NCI-H2081 (cell line): Measurements from ENCODE around the gene RPL35A.
A peak's percentile ranks its signal among the peaks of the same experiment; 100 is the strongest.
"Not testable (repeated sequence)": the region's sequence is repeated elsewhere in the genome, so short reads cannot be mapped to it uniquely, and the experiment has no call there.

ENCODE experiments used
- DNase-seq, 2 experiments: peaks; one replicate each; lab custom pipeline; 2025; lab: John Stamatoyannopoulos, UW

The RPL35A gene

GRCh38 chr3:197952440-197952839 lies 2.5 kb downstream of the RPL35A start:
- no peak for DNase-seq

DNA sequence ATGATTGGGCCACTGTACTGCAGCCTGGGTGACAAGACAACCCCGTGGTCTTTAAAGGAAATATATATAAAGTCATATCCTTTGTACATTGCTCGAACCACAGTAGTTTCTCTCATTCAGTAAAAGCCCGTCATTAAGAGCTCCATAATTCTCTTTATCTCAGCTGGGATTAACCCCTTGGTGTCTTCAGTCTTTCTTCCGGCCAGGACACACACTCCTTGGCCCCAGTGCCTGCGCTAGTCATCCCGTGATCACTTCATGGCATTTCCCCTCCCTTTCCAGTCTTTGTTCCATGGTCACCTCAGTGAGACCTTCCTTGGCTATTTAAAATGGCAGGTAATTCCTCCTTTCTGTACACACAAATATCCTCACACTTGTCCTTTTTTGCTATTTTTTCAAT lies 3.3 kb downstream of the RPL35A start:
- no peak for DNase-seq

- no peak for DNase-seq
These were observed 3.9 kb downstream of the RPL35A start for GRCh38 chr3:197953881-197954280.

- DNase-seq = no peak
These were observed 6.0 kb downstream of the RPL35A start for GRCh38 chr3:197955892-197956477.

GRCh38 chr3:197956626-197956988 lies 6.6 kb downstream of the RPL35A start:
- DNase-seq = no peak

DNA sequence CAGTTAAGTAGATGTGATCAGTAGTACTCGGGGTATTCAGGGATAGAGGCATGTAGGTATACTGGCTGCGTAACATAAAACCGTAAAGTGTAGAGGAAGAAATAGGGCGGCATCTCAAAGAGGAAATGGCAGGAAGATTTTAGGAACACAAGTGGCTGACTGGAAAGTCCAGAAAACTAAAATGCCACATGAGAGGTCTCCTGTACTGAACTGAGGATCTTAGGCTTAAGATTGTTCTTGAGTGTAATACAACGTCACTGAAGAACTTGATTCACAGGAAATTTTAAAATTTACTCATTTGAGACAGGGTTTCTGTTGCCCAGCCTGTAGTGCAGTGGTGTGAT lies 7.8 kb downstream of the RPL35A start:
- DNase-seq = no peak

DNA sequence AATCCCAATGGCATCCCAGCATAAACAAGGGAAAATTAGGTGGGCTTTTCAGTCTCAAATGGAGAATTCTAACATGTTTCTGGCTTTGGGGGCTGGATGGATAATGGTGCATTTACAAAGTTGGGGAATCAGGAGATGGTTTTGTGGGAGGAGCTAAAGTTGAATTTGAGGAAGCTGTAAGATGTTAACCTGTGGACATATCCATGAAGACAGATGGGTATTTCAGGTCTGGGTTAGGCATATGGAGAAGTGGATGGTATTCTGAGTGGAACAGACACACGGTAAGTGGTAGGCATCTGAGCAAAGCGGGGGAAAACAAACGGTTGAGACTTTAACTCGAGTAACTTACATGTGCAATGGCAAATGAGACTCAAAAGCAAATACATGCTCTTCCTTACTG lies 8.4 kb downstream of the RPL35A start:
- DNase-seq = no peak

DNA sequence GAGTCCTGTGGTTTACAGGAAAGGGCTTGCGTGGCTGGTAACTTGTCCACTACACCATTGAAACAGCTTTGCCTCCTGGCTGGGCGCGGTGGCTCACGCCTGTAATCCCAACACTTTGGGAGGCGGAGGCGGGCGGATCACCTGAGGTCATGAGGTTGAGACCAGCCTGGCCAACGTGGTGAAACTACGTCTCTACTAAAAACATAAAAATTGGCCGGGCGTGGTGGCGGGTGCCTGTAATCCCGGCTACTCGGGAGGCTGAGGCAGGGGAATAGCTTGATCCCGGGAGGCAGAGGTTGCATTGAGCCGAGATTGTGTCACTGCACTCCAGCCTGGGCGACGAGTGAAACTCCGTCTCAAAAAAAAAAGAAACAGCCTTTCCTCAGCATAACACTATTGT lies 8.9 kb downstream of the RPL35A start:
- not testable (repeated sequence) for DNase-seq

- DNase-seq = no peak
These were observed 9.5 kb downstream of the RPL35A start for GRCh38 chr3:197959500-197959890.

- DNase-seq = peak; percentile 97 to 99
These were observed 10.1 kb downstream of the RPL35A start, which contains the start of gene LMLN for GRCh38 chr3:197959891-197960693. Gene LMLN (plus strand): TSS chr3:197960217. CDS start chr3:197960246, 29 bp downstream.

GRCh38 chr3:197960694-197961581 lies 10.9 kb downstream of the RPL35A start:
- DNase-seq = no peak

DNA sequence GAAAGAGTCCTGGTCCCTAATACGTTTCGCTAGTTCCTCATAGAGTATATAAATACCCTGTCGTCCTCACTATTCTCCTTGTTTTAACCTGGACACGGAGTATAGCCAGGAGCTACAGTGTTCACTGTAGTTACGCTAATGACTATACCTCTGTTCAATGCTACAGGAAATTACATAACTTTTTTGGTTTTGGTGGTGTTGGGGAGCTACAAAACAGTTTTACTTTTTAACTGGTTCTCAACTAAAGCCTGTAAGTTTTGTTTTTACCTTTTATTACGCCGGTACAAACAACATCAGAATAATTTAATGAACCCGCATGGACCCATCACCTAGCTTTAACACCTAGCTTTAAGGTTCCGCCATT lies 11.6 kb downstream of the RPL35A start:
- DNase-seq = no peak

GRCh38 chr3:197963019-197963637 lies 13.1 kb downstream of the RPL35A start:
- no peak for DNase-seq

DNA sequence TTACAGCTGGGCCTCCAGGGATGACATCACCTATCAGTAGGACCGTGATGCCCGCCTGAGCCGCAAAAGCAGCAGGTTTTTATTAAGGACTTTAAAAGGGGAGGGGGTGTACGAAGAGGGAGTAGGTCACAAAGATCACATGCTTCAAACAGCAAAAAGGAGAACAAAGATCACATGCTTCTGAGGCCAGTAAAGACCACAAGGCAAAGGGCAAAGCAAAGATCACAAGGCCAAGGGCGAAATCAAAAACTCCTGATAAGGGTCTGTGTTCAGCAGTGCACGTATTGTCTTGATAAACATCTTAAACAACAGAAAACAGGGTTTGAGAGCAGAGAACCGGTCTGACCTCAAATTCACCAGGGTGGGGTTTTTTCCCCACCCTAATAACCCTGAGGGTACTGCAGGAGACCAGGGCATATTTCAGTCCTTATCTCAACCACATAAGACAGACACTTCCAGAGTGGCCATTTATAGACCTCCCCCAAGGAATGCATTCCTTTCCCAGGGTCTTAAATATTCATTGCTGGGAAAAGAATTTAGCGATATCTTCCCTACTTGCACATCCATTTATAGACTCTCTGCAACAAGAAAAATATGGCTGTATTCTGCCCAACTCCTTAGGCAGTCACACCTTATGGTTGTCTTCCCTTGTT lies 17.5 kb downstream of the RPL35A start:
- DNase-seq = not testable (repeated sequence)

DNA sequence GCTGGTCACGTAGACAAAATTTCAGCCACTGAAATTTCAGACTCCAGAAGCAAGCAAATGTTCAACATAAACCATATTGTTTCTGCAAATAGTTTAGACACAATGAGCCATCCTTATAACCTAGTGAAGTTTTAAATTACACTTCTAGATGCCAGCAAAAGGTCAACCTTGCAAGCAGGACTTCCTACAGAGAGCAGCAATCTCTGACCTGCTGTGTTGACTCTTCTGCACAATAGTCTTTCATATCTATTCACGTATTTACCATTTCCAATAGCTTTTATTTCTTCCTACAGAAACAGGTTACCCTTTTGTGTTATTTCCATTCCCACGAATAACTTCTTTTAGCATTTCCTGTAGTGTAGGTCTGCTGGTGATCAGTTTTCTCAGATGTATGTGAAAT lies 20.6 kb downstream of the RPL35A start:
- no peak for DNase-seq

GRCh38 chr3:197974016-197974415 lies 24.0 kb downstream of the RPL35A start:
- no peak for DNase-seq

DNA sequence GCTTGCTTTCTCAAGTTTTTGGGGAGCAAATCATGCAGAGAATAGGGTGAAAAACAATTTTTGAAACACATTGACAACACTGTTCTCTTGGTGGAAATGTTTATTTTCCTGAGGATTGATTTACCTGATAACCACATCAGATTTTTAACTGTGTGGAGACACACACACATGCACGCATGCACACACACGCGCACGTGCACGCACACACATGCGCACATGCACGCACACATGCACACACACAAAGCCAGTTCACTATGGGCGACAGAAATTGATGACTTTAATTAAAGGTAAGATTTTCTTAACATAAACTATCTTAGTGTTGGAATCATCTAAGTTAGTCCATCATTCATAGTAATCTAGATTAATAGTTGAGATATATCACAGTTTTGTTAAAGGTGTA lies 25.3 kb downstream of the RPL35A start:
- DNase-seq = no peak

- DNase-seq = no peak
These were observed 33.1 kb downstream of the RPL35A start for GRCh38 chr3:197983076-197983475.

DNA sequence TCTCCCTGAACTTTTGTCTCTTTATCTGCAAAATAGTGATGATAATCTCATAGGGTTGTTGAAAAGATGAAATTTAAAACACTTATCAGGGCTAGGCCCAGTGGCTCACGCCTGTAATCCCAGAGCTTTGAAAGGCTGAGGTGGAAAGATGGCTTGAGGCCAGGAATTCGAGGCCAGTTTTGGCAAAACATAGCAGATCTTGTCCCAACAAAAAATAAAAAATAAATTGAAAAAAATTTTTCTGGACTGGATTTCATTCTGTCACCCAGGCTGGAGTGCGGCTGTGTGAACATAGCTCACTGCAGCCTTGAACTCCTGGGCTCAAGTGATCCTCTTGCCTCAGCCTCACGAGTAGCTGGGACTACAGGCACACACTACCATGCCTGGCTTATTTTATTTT lies 39.7 kb downstream of the RPL35A start:
- no peak for DNase-seq

- DNase-seq = peak in 1 of 2 experiments; percentile 19
These were observed 44.7 kb downstream of the RPL35A start for GRCh38 chr3:197994736-197995135.

DNA sequence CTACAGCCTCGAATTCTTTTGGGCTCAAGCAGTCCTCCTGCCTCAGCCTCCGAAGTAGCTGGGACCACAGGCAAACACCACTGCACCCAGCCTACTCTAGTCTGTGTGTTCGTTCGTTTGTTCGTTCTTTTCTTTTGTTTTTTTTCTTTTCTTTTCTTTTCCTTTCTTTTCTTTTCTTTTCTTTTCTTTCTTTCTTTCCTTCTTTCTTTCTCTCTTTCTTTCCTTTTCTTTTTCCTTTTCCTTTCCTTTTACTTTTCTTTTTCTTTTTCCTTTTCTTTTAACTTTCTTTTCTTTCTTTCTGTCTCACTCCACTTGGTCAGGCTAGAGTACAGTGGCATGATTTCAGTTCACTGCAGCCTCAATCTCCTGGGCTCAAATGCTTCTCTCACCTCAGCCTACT lies 46.9 kb downstream of the RPL35A start:
- no peak for DNase-seq

- DNase-seq = no peak
These were observed 47.9 kb downstream of the RPL35A start for GRCh38 chr3:197997936-197998335.
